Measurements from ENCODE around the gene SLCO4A1. TPM values are rescaled to one million over a fixed set of nuclear protein-coding genes. Genes with fewer than 3 reads are reported as not detected.
A peak's percentile ranks its signal among the peaks of the same experiment; 100 is the strongest.

SLCO4A1 gene
- total RNA-seq, 1 donor, result under 0.01 TPM

- Histone ChIP-seq H3K79me2 (ENCODE audit: insufficient read depth, low read length) (no peaks in the 10 kb centered on the region), H3K27me3 (ENCODE audit: insufficient read depth, low read length) (peaks cover 32% of the 10 kb centered on the region), H3K4me3 (ENCODE audit: insufficient read depth, low read length) (no peak overlapping the region), H3K9me3 (ENCODE audit: low read depth, low read length) (no peaks in the 10 kb centered on the region), H3K27ac (ENCODE audit: low read depth, low read length) (no peak overlapping the region), H3K4me2 (ENCODE audit: insufficient read depth, low read length) (no peak overlapping the region), H3K4me1 (ENCODE audit: insufficient read depth, low read length) (no peaks in the 10 kb centered on the region), H2AFZ (ENCODE audit: low read length) (no peak overlapping the region), H4K20me1 (ENCODE audit: insufficient read depth, low read length) (no peaks in the 10 kb centered on the region), H3K36me3 (ENCODE audit: insufficient read depth, low read length) (no peaks in the 10 kb centered on the region)
- TF ChIP-seq, protein P1, sequence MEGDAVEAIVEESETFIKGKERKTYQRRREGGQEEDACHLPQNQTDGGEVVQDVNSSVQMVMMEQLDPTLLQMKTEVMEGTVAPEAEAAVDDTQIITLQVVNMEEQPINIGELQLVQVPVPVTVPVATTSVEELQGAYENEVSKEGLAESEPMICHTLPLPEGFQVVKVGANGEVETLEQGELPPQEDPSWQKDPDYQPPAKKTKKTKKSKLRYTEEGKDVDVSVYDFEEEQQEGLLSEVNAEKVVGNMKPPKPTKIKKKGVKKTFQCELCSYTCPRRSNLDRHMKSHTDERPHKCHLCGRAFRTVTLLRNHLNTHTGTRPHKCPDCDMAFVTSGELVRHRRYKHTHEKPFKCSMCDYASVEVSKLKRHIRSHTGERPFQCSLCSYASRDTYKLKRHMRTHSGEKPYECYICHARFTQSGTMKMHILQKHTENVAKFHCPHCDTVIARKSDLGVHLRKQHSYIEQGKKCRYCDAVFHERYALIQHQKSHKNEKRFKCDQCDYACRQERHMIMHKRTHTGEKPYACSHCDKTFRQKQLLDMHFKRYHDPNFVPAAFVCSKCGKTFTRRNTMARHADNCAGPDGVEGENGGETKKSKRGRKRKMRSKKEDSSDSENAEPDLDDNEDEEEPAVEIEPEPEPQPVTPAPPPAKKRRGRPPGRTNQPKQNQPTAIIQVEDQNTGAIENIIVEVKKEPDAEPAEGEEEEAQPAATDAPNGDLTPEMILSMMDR (IDR thresholded peaks at IDR 0.05; ENCODE audit: extremely low read depth, low read depth, low read length), result no peak
- peak; percentile 87 for DNase-seq (ENCODE audit: insufficient read length, low spot score, missing footprints)
These were observed 51.2 kb downstream of the SLCO4A1 start for GRCh38 chr20:62693524-62693922.

DNA sequence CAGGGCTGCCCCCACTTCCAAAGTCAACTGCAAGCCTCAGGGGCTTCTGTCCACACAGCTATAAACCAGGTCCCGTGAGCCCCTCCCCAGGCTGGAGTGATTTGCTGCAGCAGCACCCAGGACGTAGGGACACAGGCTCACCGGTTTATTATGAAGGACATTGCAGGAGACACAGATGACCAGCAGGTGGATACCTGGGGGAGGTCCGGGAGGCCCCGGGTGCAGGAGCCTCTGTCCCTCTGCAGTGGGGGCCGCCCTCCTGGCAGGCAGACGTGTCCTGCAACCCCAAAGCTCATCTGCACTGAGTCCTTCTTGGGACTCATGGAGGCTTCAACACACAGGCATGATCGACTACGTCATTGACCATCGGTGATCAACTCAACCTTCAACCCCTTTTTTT lies 51.8 kb downstream of the SLCO4A1 start:
- no peaks in the 10 kb centered on the region for H3K4me1 ChIP-seq (ENCODE audit: insufficient read depth, low read length)
- H2AFZ ChIP-seq (ENCODE audit: low read length), result no peak overlapping the region
- TF ChIP-seq, protein P1 (IDR thresholded peaks at IDR 0.05; ENCODE audit: extremely low read depth, low read depth, low read length), result no peak
- H3K27me3 ChIP-seq (ENCODE audit: insufficient read depth, low read length), result peaks cover 34% of the 10 kb centered on the region
- no peaks in the 10 kb centered on the region for H3K9me3 ChIP-seq (ENCODE audit: low read depth, low read length)
- H4K20me1 ChIP-seq (ENCODE audit: insufficient read depth, low read length), result no peaks in the 10 kb centered on the region
- H3K4me3 ChIP-seq (ENCODE audit: insufficient read depth, low read length), result no peak overlapping the region
- no peak overlapping the region for H3K27ac ChIP-seq (ENCODE audit: low read depth, low read length)
- H3K79me2 ChIP-seq (ENCODE audit: insufficient read depth, low read length), result no peaks in the 10 kb centered on the region
- H3K36me3 ChIP-seq (ENCODE audit: insufficient read depth, low read length), result no peaks in the 10 kb centered on the region
- no peak for DNase-seq (ENCODE audit: insufficient read length, low spot score, missing footprints)
- H3K4me2 ChIP-seq (ENCODE audit: insufficient read depth, low read length), result no peak overlapping the region

GRCh38 chr20:62694868-62695267 lies 52.6 kb downstream of the SLCO4A1 start:
- H3K27ac ChIP-seq (ENCODE audit: low read depth, low read length), result no peak overlapping the region
- no peaks in the 10 kb centered on the region for H3K4me1 ChIP-seq (ENCODE audit: insufficient read depth, low read length)
- no peak overlapping the region for H3K4me3 ChIP-seq (ENCODE audit: insufficient read depth, low read length)
- no peaks in the 10 kb centered on the region for H4K20me1 ChIP-seq (ENCODE audit: insufficient read depth, low read length)
- no peaks in the 10 kb centered on the region for H3K9me3 ChIP-seq (ENCODE audit: low read depth, low read length)
- no peak overlapping the region for H2AFZ ChIP-seq (ENCODE audit: low read length)
- DNase-seq (ENCODE audit: insufficient read length, low spot score, missing footprints), result no peak
- H3K79me2 ChIP-seq (ENCODE audit: insufficient read depth, low read length), result no peaks in the 10 kb centered on the region
- no peak overlapping the region for H3K4me2 ChIP-seq (ENCODE audit: insufficient read depth, low read length)
- H3K27me3 ChIP-seq (ENCODE audit: insufficient read depth, low read length), result peaks cover 34% of the 10 kb centered on the region
- TF ChIP-seq, protein P1 (IDR thresholded peaks at IDR 0.05; ENCODE audit: extremely low read depth, low read depth, low read length), result no peak
- H3K36me3 ChIP-seq (ENCODE audit: insufficient read depth, low read length), result no peaks in the 10 kb centered on the region

DNA sequence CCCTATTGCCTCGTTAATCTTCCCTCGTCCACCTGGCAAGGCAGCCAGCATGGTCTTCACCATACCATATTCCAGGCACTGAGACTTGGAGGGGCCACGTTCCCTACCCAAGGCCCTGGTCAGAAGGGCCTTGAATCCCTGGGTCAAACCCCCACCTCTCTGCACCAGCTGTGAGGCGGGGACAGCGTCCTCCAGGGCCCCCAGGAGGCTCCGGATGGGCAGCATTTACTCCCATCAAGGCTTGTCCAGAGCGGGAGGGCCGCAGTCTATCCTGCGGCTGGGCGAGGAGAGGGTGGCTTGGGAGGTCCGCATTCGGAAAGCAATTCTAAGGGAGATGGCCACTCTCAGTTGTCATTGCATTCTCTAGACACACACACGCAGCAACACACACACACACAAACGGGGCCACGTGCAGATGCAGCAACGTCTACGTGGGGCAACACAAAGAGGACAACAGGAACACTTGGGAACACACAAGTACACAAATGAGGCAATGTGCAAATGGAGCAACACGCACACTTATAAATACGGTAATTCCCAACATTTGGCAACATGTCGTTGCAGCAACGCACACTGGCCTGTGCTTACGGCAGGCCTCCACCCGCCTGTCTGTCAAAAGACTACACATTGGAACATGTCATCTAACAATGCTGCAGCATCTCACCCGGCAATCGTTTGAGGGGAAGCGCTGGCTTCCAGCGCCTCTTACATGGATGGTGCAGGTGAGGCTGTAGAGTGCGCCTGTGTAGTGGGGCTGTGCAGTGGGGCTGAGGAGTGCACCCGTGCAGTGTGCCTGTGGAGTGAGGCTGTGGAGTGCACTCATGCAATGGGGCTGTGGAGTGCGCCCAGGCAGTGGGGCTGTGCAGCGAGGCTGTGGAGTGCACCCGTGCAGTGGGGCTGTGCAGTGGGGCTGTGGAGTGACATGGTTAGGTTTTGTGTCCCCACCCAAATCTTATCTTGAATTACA lies 53.4 kb downstream of the SLCO4A1 start:
- H2AFZ ChIP-seq (ENCODE audit: low read length), result no peak overlapping the region
- no peak for DNase-seq (ENCODE audit: insufficient read length, low spot score, missing footprints)
- no peak overlapping the region for H3K4me3 ChIP-seq (ENCODE audit: insufficient read depth, low read length)
- H3K4me1 ChIP-seq (ENCODE audit: insufficient read depth, low read length), result no peaks in the 10 kb centered on the region
- H3K27ac ChIP-seq (ENCODE audit: low read depth, low read length), result no peak overlapping the region
- H3K79me2 ChIP-seq (ENCODE audit: insufficient read depth, low read length), result no peaks in the 10 kb centered on the region
- no peaks in the 10 kb centered on the region for H3K9me3 ChIP-seq (ENCODE audit: low read depth, low read length)
- no peak overlapping the region for H3K4me2 ChIP-seq (ENCODE audit: insufficient read depth, low read length)
- peaks cover 39% of the 10 kb centered on the region for H3K27me3 ChIP-seq (ENCODE audit: insufficient read depth, low read length)
- no peaks in the 10 kb centered on the region for H4K20me1 ChIP-seq (ENCODE audit: insufficient read depth, low read length)
- H3K36me3 ChIP-seq (ENCODE audit: insufficient read depth, low read length), result no peaks in the 10 kb centered on the region
- TF ChIP-seq, protein P1 (IDR thresholded peaks at IDR 0.05; ENCODE audit: extremely low read depth, low read depth, low read length), result no peak
